CD14-positive monocyte (primary cell): ENCODE data around the gene NTM. TPM values are rescaled to one million over a fixed set of nuclear protein-coding genes. Genes with fewer than 3 reads are reported as not detected.

Experiments used
- DNase-seq, 3 donors: peaks; one replicate each; pipeline ENCODE4 v3.0.0-alpha.2; 2011 to 2022
- H2AFZ ChIP-seq: 2 replicates; pipeline ENCODE4 v1.6.0; 2012; ENCODE audit warnings: mild to moderate bottlenecking, low read depth, low read length, inconsistent platforms; ENCODE audit not compliant: insufficient read depth, poor library complexity, severe bottlenecking
- H3K27ac ChIP-seq, 2 donors: 1 replicate in 1 of 2; 2 replicates in 1 of 2; pipeline ENCODE4 v1.5.1; 2012 to 2013; ENCODE audit warnings: low read length in 2 of 2, control low read depth in 1 of 2, inconsistent platforms in 1 of 2, low read depth in 1 of 2, mild to moderate bottlenecking in 1 of 2
- H3K27me3 ChIP-seq, 2 donors: one replicate each; pipeline versions ENCODE4 v1.6.0 to v1.6.1; 2011 to 2013; ENCODE audit warnings: low read length in 2 of 2; ENCODE audit not compliant: control insufficient read depth in 2 of 2, insufficient read depth in 2 of 2
- H3K36me3 ChIP-seq, 2 donors: replicated peaks in 1 of 2; 1 replicate in 1 of 2; 2 replicates in 1 of 2; pipeline versions ENCODE4 v1.5.1 to v1.6.1; 2012 to 2013; ENCODE audit warnings: low read length in 2 of 2, control low read depth in 1 of 2, inconsistent platforms in 1 of 2, mild to moderate bottlenecking in 1 of 2; ENCODE audit not compliant: insufficient read depth in 2 of 2, control insufficient read depth in 1 of 2
- H3K4me1 ChIP-seq, 2 donors: 1 replicate in 1 of 2; 2 replicates in 1 of 2; pipeline versions ENCODE4 v1.5.1 to v1.6.1; 2012 to 2013; ENCODE audit warnings: low read length in 2 of 2, control low read depth in 1 of 2, inconsistent platforms in 1 of 2, mild to moderate bottlenecking in 1 of 2, moderate library complexity in 1 of 2; ENCODE audit not compliant: insufficient read depth in 2 of 2, control insufficient read depth in 1 of 2
- H3K4me2 ChIP-seq: replicated peaks from 2 replicates; pipeline ENCODE3; 2012; ENCODE audit warnings: low read length, moderate library complexity, mild to moderate bottlenecking; ENCODE audit not compliant: poor library complexity, severe bottlenecking; ENCODE audit errors: extremely low read depth
- H3K4me3 ChIP-seq, 3 experiments: fragments of 200-600 bp in 1 of 3; sonication (generic) in 1 of 3; replicated peaks in 1 of 3; 1 replicate in 2 of 3; 2 replicates in 1 of 3; pipeline ENCODE4 v1.5.1; 2011 to 2013; ENCODE audit warnings: low read length in 3 of 3, mild to moderate bottlenecking in 3 of 3, control low read depth in 2 of 3, low read depth in 2 of 3, inconsistent platforms in 1 of 3, moderate library complexity in 1 of 3
- H3K79me2 ChIP-seq: 2 replicates; pipeline ENCODE4 v1.6.0; 2012; ENCODE audit warnings: mild to moderate bottlenecking, control low read depth, inconsistent platforms, low read length, moderate library complexity; ENCODE audit not compliant: insufficient read depth
- H3K9ac ChIP-seq: 2 replicates; pipeline ENCODE4 v1.6.0; 2017; ENCODE audit warnings: low read length, mild to moderate bottlenecking; ENCODE audit not compliant: insufficient read depth, poor library complexity, severe bottlenecking
- H3K9me3 ChIP-seq, 2 donors: replicated peaks in 1 of 2; 1 replicate in 1 of 2; 2 replicates in 1 of 2; pipeline versions ENCODE4 v1.5.1 to v1.6.1; 2012 to 2013; ENCODE audit warnings: low read length in 2 of 2, control low read depth in 1 of 2; ENCODE audit not compliant: control insufficient read depth in 1 of 2, insufficient read depth in 1 of 2
- H4K20me1 ChIP-seq: 2 replicates; pipeline ENCODE4 v1.6.0; 2012; ENCODE audit warnings: mild to moderate bottlenecking, low read length, control low read depth, moderate library complexity; ENCODE audit not compliant: insufficient read depth
- H3K27ac Mint-ChIP-seq, 7 donors: one replicate each; pipeline ENCODE4 v1.8.0; 2020; ENCODE audit warnings: mild to moderate bottlenecking in 7 of 7, mixed read lengths in 7 of 7, moderate library complexity in 6 of 7, inconsistent platforms in 2 of 7
- H3K27me3 Mint-ChIP-seq, 3 donors: one replicate each; pipeline ENCODE4 v1.8.0; 2021 to 2022; ENCODE audit warnings: low read depth in 3 of 3, mild to moderate bottlenecking in 3 of 3, mixed read lengths in 3 of 3, moderate library complexity in 3 of 3, inconsistent platforms in 1 of 3
- H3K36me3 Mint-ChIP-seq, 2 donors: one replicate each; pipeline ENCODE4 v1.8.0; 2020; ENCODE audit warnings: mixed read lengths in 2 of 2, inconsistent platforms in 1 of 2, mild to moderate bottlenecking in 1 of 2
- H3K4me1 Mint-ChIP-seq: one replicate; pipeline ENCODE4 v1.8.0; 2020; ENCODE audit warnings: mild to moderate bottlenecking, mixed read lengths
- H3K4me3 Mint-ChIP-seq, 2 donors: one replicate each; pipeline ENCODE4 v1.8.0; 2020; ENCODE audit warnings: mild to moderate bottlenecking in 2 of 2, mixed read lengths in 2 of 2, moderate library complexity in 1 of 2
- H3K9me3 Mint-ChIP-seq, 7 donors: one replicate each; pipeline ENCODE4 v1.8.0; 2020 to 2022; ENCODE audit warnings: mixed read lengths in 7 of 7, mild to moderate bottlenecking in 6 of 7, moderate library complexity in 6 of 7, inconsistent platforms in 2 of 7
- CTCF ChIP-seq: fragments of 200-600 bp; IDR thresholded peaks from one replicate; pipeline ENCODE4 v1.8.0; 2022; ENCODE audit warnings: antibody characterized with exemption, mild to moderate bottlenecking
- WGBS: methylation state at CpG from one replicate; pipeline ENCODE4 v1.1.5; 2013; ENCODE audit warnings: missing lambda C conversion rate; ENCODE audit not compliant: insufficient coverage; 5-methylcytosine and 5-hydroxymethylcytosine counted together
- intact Hi-C, 2 donors: fragments of 100-400 bp; cut with micrococcal nuclease; formaldehyde crosslinking; loops; one replicate each; pipeline versions ENCODE4 v1.15.0 to v1.15.1; 2023
- polyA plus RNA-seq, 3 donors: library from polyadenylated mRNA; depleted of rRNA in 1 of 3; unstranded in 2 of 3; stranded (reverse) in 1 of 3; fragments of 300-500 nt in 2 of 3; fragments of >200 nt in 1 of 3; fragmentation: Illumina TruSeq in 2 of 3; gene quantifications; 1 replicate in 2 of 3; 2 replicates in 1 of 3; pipeline ENCODE4 v1.2.3, GENCODE V29; 2012 to 2021

Gene NTM
- polyA plus RNA-seq, 3 donors, result not detected

DNA sequence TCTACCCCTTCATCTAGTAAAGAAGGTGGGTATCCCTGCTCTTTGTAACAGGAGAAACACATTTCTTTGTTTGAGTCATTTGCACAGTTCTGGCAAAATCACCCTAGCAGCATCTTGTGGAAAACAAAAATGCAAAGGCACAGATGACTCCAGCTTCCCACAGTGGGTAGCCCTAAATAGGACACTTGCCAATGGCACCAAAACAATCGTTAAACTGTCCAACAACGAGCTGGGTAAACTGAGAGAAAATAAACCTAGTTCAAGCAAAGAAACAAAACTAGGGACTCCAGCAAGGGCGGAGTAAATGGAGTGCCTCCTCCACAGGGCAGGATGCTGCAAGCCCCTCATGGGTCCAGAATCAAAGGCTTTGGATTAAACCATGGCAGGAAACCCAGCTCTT is 239.5 kb downstream of the NTM start:
- Histone ChIP-seq H3K27me3 (no peaks in the 10 kb centered on the region), H3K4me2 (no peak overlapping the region), H3K27ac (no peak overlapping the region), H3K9ac (no peak overlapping the region), H4K20me1 (no peaks in the 10 kb centered on the region), H2AFZ (no peak overlapping the region), H3K4me3 (no peak overlapping the region), H3K4me1 (no peaks in the 10 kb centered on the region), H3K36me3 (no peaks in the 10 kb centered on the region), H3K9me3 (no peaks in the 10 kb centered on the region), H3K79me2 (no peaks in the 10 kb centered on the region)
- 93% methylated on average over 2 of the region's 3 CpGs for WGBS
- peak overlapping the region in 1 of 7 donors; percentile 43 for H3K27ac Mint-ChIP-seq
- no peaks in the 10 kb centered on the region for H3K36me3 Mint-ChIP-seq
- no peak for DNase-seq
- H3K4me1 Mint-ChIP-seq, result no peaks in the 10 kb centered on the region
- H3K4me3 Mint-ChIP-seq, result no peak overlapping the region
- intact Hi-C loops, result no loop called here
- H3K27me3 Mint-ChIP-seq, result peaks cover 1 to 10% (median 3%) of the 10 kb centered on the region in 3 donors
- no peak for TF ChIP-seq CTCF
- H3K9me3 Mint-ChIP-seq, result peaks cover 0 to 3% (median 0%) of the 10 kb centered on the region in 7 donors

GRCh38 chr11:131611322-131611721 is 240.9 kb downstream of the NTM start:
- Mint-ChIP-seq H3K4me3 (no peak overlapping the region), H3K36me3 (no peaks in the 10 kb centered on the region), H3K27ac (no peak overlapping the region), H3K27me3 (peaks cover 1 to 8% (median 3%) of the 10 kb centered on the region in 3 donors), H3K9me3 (peaks cover 0 to 3% (median 0%) of the 10 kb centered on the region in 7 donors), H3K4me1 (no peaks in the 10 kb centered on the region)
- H3K79me2 ChIP-seq, result no peaks in the 10 kb centered on the region
- H3K9ac ChIP-seq, result no peak overlapping the region
- no peak for TF ChIP-seq CTCF
- H4K20me1 ChIP-seq, result no peaks in the 10 kb centered on the region
- no peaks in the 10 kb centered on the region for H3K27me3 ChIP-seq
- H3K4me3 ChIP-seq, result no peak overlapping the region
- no CpG with 5 or more reads among the region's 6 CpGs for WGBS
- intact Hi-C loops, result no loop called here
- H3K4me1 ChIP-seq, result no peaks in the 10 kb centered on the region
- DNase-seq, result no peak
- H3K36me3 ChIP-seq, result no peaks in the 10 kb centered on the region
- no peak overlapping the region for H3K27ac ChIP-seq
- H3K9me3 ChIP-seq, result no peaks in the 10 kb centered on the region
- H2AFZ ChIP-seq, result no peak overlapping the region
- no peak overlapping the region for H3K4me2 ChIP-seq
